Endothelial cell of umbilical vein (primary cell): ENCODE data around the gene SHKBP1. TPM values are rescaled to one million over a fixed set of nuclear protein-coding genes. Genes with fewer than 3 reads are reported as not detected.

Experiments
- BruUV-seq: library from RNA; stranded (reverse); fragments of 400-500 nt; replicated peaks from 2 replicates; lab custom pipeline; 2021; lab: Mats Ljungman, UMichigan
- CTCF ChIA-PET: fragments of 300-600, 350-600 bp; sonication (Branson Sonifier 250); formaldehyde crosslinking; loops from one replicate; lab custom pipeline; 2021; ENCODE audit warnings: antibody characterized with exemption, inconsistent platforms; lab: Charles Lee
- POLR2A ChIA-PET: fragments of 300-600, 350-600 bp; sonication (Branson Sonifier 250); formaldehyde crosslinking; loops from one replicate; lab custom pipeline; 2021; ENCODE audit warnings: antibody characterized with exemption, inconsistent platforms; lab: Charles Lee
- DNase-seq: peaks from one replicate; pipeline ENCODE4 v3.0.0-alpha.2; 2011; ENCODE audit warnings: low read depth, low spot score
- FAIRE-seq: peaks from 2 replicates; lab custom pipeline; 2011; peaks lifted over from hg19 to GRCh38; lab: Jason Lieb, UNC
- H2AFZ ChIP-seq: 2 replicates; pipeline ENCODE4 v1.6.0; 2012; ENCODE audit warnings: low read depth, low read length, control low read depth, inconsistent platforms
- H3K27ac ChIP-seq: 2 replicates; pipeline ENCODE4 v1.5.1; 2011; ENCODE audit warnings: low read depth, mild to moderate bottlenecking, control low read depth, low read length, moderate library complexity; ENCODE audit not compliant: insufficient read depth
- H3K27me3 ChIP-seq, 2 experiments: 2 replicates each; pipeline versions ENCODE4 v1.6.0 to v1.6.1; 2011; ENCODE audit warnings: low read length in 2 of 2, mixed read lengths in 1 of 2; ENCODE audit not compliant: control insufficient read depth in 2 of 2, insufficient read depth in 2 of 2
- H3K36me3 ChIP-seq, 2 experiments: 2 replicates in 1 of 2; 3 replicates in 1 of 2; pipeline ENCODE4 v1.5.1; 2011; ENCODE audit warnings: low read length in 2 of 2, mild to moderate bottlenecking in 1 of 2, moderate library complexity in 1 of 2; ENCODE audit not compliant: control insufficient read depth in 2 of 2, insufficient read depth in 2 of 2; ENCODE audit errors: extremely low read depth in 1 of 2
- H3K4me1 ChIP-seq: 3 replicates; pipeline ENCODE4 v1.5.1; 2011; ENCODE audit warnings: mild to moderate bottlenecking, low read length; ENCODE audit not compliant: control insufficient read depth, insufficient read depth; ENCODE audit errors: extremely low read depth
- H3K4me2 ChIP-seq: 2 replicates; pipeline ENCODE4 v1.6.1; 2011; ENCODE audit warnings: low read length, control low read depth, mixed read lengths; ENCODE audit not compliant: insufficient read depth
- H3K4me3 ChIP-seq, 3 experiments: fragments of 200-600 bp in 1 of 3; sonication (generic), shearing (Covaris generic) in 1 of 3; replicated peaks in 1 of 3; 2 replicates each; pipeline ENCODE4 v1.5.1; 2011 to 2016; ENCODE audit warnings: control low read depth in 3 of 3, low read length in 3 of 3, mild to moderate bottlenecking in 2 of 3, inconsistent platforms in 1 of 3, low read depth in 1 of 3, moderate library complexity in 1 of 3; ENCODE audit not compliant: insufficient read depth in 1 of 3
- H3K79me2 ChIP-seq: 2 replicates; pipeline ENCODE4 v1.6.0; 2012; ENCODE audit warnings: low read length, inconsistent platforms; ENCODE audit not compliant: control insufficient read depth, insufficient read depth
- H3K9ac ChIP-seq: replicated peaks from 2 replicates; pipeline ENCODE3; 2011; ENCODE audit warnings: low read length, control low read depth; ENCODE audit not compliant: insufficient read depth; ENCODE audit errors: extremely low read depth
- H3K9me1 ChIP-seq: replicated peaks from 3 replicates; pipeline ENCODE4 v1.6.0; 2011; ENCODE audit warnings: mild to moderate bottlenecking, low read length; ENCODE audit not compliant: control insufficient read depth, insufficient read depth; ENCODE audit errors: extremely low read depth
- H3K9me3 ChIP-seq: replicated peaks from 2 replicates; pipeline ENCODE4 v1.5.1; 2012; ENCODE audit warnings: low read length, inconsistent platforms; ENCODE audit not compliant: control insufficient read depth, insufficient read depth
- H4K20me1 ChIP-seq: replicated peaks from 2 replicates; pipeline ENCODE3; 2011; ENCODE audit warnings: mild to moderate bottlenecking, low read length; ENCODE audit not compliant: control insufficient read depth, insufficient read depth; ENCODE audit errors: extremely low read depth
- EZH2 ChIP-seq: IDR thresholded peaks from 2 replicates; pipeline ENCODE4 v1.6.1; 2012; ENCODE audit warnings: borderline replicate concordance, low read depth, mild to moderate bottlenecking, moderate library complexity, low read length, inconsistent platforms; ENCODE audit not compliant: severe bottlenecking
- FOS ChIP-seq: IDR thresholded peaks from 2 replicates; pipeline ENCODE4 v1.6.1; 2011; ENCODE audit warnings: mild to moderate bottlenecking, low read length, moderate library complexity, borderline replicate concordance; ENCODE audit not compliant: insufficient read depth
- GATA2 ChIP-seq: IDR thresholded peaks from 2 replicates; pipeline ENCODE4 v1.7.0; 2011; ENCODE audit warnings: low read depth, mild to moderate bottlenecking, moderate library complexity, mixed read lengths, low read length; ENCODE audit not compliant: insufficient read length, insufficient read depth
- JUN ChIP-seq: IDR thresholded peaks from 2 replicates; pipeline ENCODE4 v1.6.1; 2011; ENCODE audit warnings: borderline replicate concordance, low read depth; ENCODE audit not compliant: insufficient read length, insufficient read depth
- MYC ChIP-seq: IDR thresholded peaks from one replicate; pipeline ENCODE4 v1.6.1; 2011; ENCODE audit warnings: mild to moderate bottlenecking, low read depth, low read length
- POLR2A ChIP-seq: IDR thresholded peaks from 2 replicates; pipeline ENCODE4 v1.6.1; 2012; ENCODE audit warnings: low read depth, mild to moderate bottlenecking, control low read depth, low read length
- POLR2AphosphoS5 ChIP-seq: IDR thresholded peaks from 2 replicates; pipeline ENCODE4 v1.6.1; 2012; ENCODE audit warnings: low read depth, mild to moderate bottlenecking, control low read depth, low read length, moderate library complexity; ENCODE audit not compliant: insufficient read depth
- dilution Hi-C: fragments of 300-500 bp; cut with MboI; formaldehyde crosslinking; loops from one replicate; pipeline ENCODE4 v1.15.0; 2019; ENCODE audit warnings: low sequenced_read_pairs; ENCODE audit not compliant: extremely low pct_ligation_motif_present
- intact Hi-C: fragments of 100-400 bp; cut with micrococcal nuclease; formaldehyde crosslinking; loops from one replicate; pipeline ENCODE4 v1.10.0; 2022
- polyA plus RNA-seq, 4 experiments: library from polyadenylated mRNA; depleted of rRNA in 3 of 4; stranded (reverse) in 3 of 4; unstranded in 1 of 4; fragments of >200 nt; gene quantifications; 2 replicates each; pipeline versions ENCODE4 v1.2.1 to v1.2.3, GENCODE V29; 2011 to 2012; ENCODE audit warnings: missing spikeins in 1 of 4
- total RNA-seq: library from RNA; stranded (reverse); gene quantifications from 2 replicates; pipeline ENCODE4 v1.2.3, GENCODE V29; 2021
- TF ChIP-seq, protein P1 (sequence below): IDR thresholded peaks from 2 replicates; pipeline ENCODE4 v1.6.1; 2011; ENCODE audit not compliant: insufficient read depth, insufficient read length
- TF ChIP-seq, protein P2 (sequence below), 2 donors: IDR thresholded peaks; 1 replicate in 1 of 2; 2 replicates in 1 of 2; pipeline ENCODE4 v1.5.1; 2011; ENCODE audit warnings: low read length in 2 of 2, mild to moderate bottlenecking in 2 of 2, moderate library complexity in 2 of 2, control low read depth in 1 of 2, inconsistent platforms in 1 of 2, low read depth in 1 of 2; ENCODE audit not compliant: insufficient read depth in 1 of 2; ENCODE audit errors: extremely low read depth in 1 of 2

Gene SHKBP1
- total and polyA plus RNA-seq, 2 donors (not counting 3 experiments of a cell fraction or from before 2014, with no cell fraction given): 106 to 113 TPM

DNA sequence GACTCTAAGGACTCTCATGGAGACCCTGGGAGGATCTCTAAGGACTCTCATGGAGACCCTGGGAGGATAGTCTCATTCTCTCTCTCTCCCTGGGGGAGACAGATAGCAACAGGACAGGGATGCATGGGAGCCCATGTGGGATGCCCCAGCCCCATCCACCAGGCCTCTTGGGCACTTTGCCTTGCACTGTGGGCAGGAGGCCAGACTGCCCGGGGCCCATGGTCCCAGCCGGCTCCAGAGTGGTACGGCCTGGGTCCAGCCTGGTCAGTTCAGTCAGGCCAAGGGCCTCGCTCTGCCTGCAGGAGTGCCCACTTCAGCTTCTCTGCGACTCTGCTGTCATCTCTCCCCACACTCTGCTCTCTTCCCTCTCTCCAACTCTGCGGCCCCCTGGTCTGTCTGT is 48.6 kb upstream of the SHKBP1 start:
- Histone ChIP-seq H3K9me1 (no peaks in the 10 kb centered on the region), H3K9me3 (no peaks in the 10 kb centered on the region), H3K4me3 (no peak overlapping the region), H3K4me1 (no peaks in the 10 kb centered on the region), H3K27me3 (peaks cover 2 to 7% of the 10 kb centered on the region in 2 experiments), H3K9ac (no peak overlapping the region), H3K27ac (no peak overlapping the region), H3K36me3 (no peaks in the 10 kb centered on the region), H3K79me2 (no peaks in the 10 kb centered on the region), H2AFZ (no peak overlapping the region), H4K20me1 (no peaks in the 10 kb centered on the region), H3K4me2 (no peak overlapping the region)
- dilution Hi-C loops (no loop called here), intact Hi-C loops (loop anchor here (10.0 kb wide), 1 partner anchor 383 kb away; no protein-coding TSS in a partner anchor)
- TF ChIP-seq JUN (no peak), FOS (no peak), POLR2AphosphoS5 (no peak), GATA2 (no peak), POLR2A (no peak), EZH2 (no peak), MYC (no peak)
- TF ChIP-seq, protein P1, sequence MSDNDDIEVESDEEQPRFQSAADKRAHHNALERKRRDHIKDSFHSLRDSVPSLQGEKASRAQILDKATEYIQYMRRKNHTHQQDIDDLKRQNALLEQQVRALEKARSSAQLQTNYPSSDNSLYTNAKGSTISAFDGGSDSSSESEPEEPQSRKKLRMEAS: no peak
- TF ChIP-seq, protein P2, sequence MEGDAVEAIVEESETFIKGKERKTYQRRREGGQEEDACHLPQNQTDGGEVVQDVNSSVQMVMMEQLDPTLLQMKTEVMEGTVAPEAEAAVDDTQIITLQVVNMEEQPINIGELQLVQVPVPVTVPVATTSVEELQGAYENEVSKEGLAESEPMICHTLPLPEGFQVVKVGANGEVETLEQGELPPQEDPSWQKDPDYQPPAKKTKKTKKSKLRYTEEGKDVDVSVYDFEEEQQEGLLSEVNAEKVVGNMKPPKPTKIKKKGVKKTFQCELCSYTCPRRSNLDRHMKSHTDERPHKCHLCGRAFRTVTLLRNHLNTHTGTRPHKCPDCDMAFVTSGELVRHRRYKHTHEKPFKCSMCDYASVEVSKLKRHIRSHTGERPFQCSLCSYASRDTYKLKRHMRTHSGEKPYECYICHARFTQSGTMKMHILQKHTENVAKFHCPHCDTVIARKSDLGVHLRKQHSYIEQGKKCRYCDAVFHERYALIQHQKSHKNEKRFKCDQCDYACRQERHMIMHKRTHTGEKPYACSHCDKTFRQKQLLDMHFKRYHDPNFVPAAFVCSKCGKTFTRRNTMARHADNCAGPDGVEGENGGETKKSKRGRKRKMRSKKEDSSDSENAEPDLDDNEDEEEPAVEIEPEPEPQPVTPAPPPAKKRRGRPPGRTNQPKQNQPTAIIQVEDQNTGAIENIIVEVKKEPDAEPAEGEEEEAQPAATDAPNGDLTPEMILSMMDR (IDR thresholded peaks at IDR 0.05; ENCODE audit: extremely low read depth in 1 of 2, insufficient read depth in 1 of 2, low read depth in 1 of 2, low read length in 2 of 2): no peak
- ChIA-PET POLR2A (no interaction called here), CTCF (no interaction called here)
- DNase-seq: no peak
- BruUV-seq: no TSS peak
- FAIRE-seq: no peak
